Spleen (tissue), 7 donors: ENCODE measurements around the gene PRR15L.

ENCODE experiments used
- POLR2A ChIP-seq, 3 donors: fragments of 450-650 bp; IDR thresholded peaks; one replicate each; pipeline ENCODE4 v1.5.1; 2017; ENCODE audit warnings: antibody characterized with exemption in 3 of 3, mild to moderate bottlenecking in 1 of 3
- POLR2AphosphoS5 ChIP-seq, 3 donors: sonication (generic); formaldehyde crosslinking; IDR thresholded peaks; one replicate each; pipeline ENCODE4 v1.5.1; 2017; ENCODE audit warnings: antibody characterized with exemption in 3 of 3
- TF ChIP-seq, protein P1 (sequence below), 11 experiments: fragments of 200-600 bp in 7 of 11; fragments of 450-650 bp in 4 of 11; sonication (generic) in 4 of 11; IDR thresholded peaks in 8 of 11; conservative IDR thresholded peaks in 3 of 11; 1 replicate in 7 of 11; 2 replicates in 4 of 11; pipeline versions ENCODE4 v1.4.0 to v1.8.0; 2016 to 2021; ENCODE audit warnings: antibody characterized with exemption in 11 of 11, inconsistent platforms in 4 of 11, mild to moderate bottlenecking in 1 of 11
- donor health status: DM: no; HTN: no; CAD: no; lungs with moderate emphysema.
- donor health status: DM: no; HTN: no; CAD: no.
- donor health status: DM: no; HTN: no; CAD: no.

DNA sequence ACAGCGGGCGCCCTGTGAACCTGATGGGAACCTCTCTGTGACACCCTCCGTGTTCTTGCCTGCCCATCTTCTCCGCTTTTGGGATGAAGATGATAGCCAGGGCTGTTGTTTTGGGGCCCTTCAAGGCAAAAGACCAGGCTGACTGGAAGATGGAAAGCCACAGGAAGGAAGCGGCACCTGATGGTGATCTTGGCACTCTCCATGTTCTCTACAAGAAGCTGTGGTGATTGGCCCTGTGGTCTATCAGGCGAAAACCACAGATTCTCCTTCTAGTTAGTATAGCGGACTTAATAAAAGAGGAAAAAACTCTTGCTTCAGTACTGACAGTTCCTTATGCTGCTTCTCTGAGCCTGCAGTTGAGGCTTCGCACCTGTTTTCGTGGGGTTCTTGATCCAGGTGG lies 23.8 kb upstream of the PRR15L start:
- TF ChIP-seq, protein P1, sequence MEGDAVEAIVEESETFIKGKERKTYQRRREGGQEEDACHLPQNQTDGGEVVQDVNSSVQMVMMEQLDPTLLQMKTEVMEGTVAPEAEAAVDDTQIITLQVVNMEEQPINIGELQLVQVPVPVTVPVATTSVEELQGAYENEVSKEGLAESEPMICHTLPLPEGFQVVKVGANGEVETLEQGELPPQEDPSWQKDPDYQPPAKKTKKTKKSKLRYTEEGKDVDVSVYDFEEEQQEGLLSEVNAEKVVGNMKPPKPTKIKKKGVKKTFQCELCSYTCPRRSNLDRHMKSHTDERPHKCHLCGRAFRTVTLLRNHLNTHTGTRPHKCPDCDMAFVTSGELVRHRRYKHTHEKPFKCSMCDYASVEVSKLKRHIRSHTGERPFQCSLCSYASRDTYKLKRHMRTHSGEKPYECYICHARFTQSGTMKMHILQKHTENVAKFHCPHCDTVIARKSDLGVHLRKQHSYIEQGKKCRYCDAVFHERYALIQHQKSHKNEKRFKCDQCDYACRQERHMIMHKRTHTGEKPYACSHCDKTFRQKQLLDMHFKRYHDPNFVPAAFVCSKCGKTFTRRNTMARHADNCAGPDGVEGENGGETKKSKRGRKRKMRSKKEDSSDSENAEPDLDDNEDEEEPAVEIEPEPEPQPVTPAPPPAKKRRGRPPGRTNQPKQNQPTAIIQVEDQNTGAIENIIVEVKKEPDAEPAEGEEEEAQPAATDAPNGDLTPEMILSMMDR (IDR thresholded peaks at IDR 0.05 in 8 of 11, conservative IDR thresholded peaks at IDR 0.05 in 3 of 11) = no peak
- TF ChIP-seq POLR2AphosphoS5 (IDR thresholded peaks at IDR 0.05) (no peak), POLR2A (IDR thresholded peaks at IDR 0.05) (no peak)
